HepG2 (cell line): ENCODE measurements around the gene NOTUM. TPM values are rescaled to one million over a fixed set of nuclear protein-coding genes. Genes with fewer than 3 reads are reported as not detected.

Experiments used
- CENPT ChIP-seq: sonication (generic); formaldehyde crosslinking; IDR thresholded peaks from 2 replicates; pipeline ENCODE4 v1.8.0; 2022; ENCODE audit warnings: low read depth, mild to moderate bottlenecking, moderate library complexity, missing genetic modification reagents
- HHEX ChIP-seq: IDR thresholded peaks from 2 replicates; pipeline ENCODE4 v1.6.1; 2016; ENCODE audit warnings: control low read depth
- HOXA9 ChIP-seq: sonication (generic); formaldehyde crosslinking; IDR thresholded peaks from 2 replicates; pipeline ENCODE4 v1.8.1; 2022; ENCODE audit warnings: missing genetic modification reagents, mild to moderate bottlenecking, moderate library complexity, borderline replicate concordance
- IRF2 ChIP-seq: IDR thresholded peaks from 2 replicates; pipeline ENCODE4 v1.6.1; 2018; ENCODE audit warnings: missing genetic modification reagents, missing compliant biosample characterization
- MIER3 ChIP-seq: IDR thresholded peaks from 2 replicates; pipeline ENCODE4 v1.6.1; 2016; ENCODE audit warnings: missing compliant biosample characterization, borderline replicate concordance
- NFKBIZ ChIP-seq: IDR thresholded peaks from 2 replicates; pipeline ENCODE4 v1.6.1; 2018; ENCODE audit warnings: missing genetic modification reagents, missing compliant biosample characterization
- PRPF4 ChIP-seq: fragments of 200-400 bp; formaldehyde crosslinking; IDR thresholded peaks from 2 replicates; pipeline ENCODE4 v1.6.1; 2016; ENCODE audit warnings: low read length, low read depth; ENCODE audit not compliant: poor library complexity, severe bottlenecking
- TCF7L2 ChIP-seq: IDR thresholded peaks from 2 replicates; pipeline ENCODE4 v1.6.1; 2011; ENCODE audit warnings: mild to moderate bottlenecking, low read depth, low read length, moderate library complexity
- ZBTB40 ChIP-seq, 2 experiments: fragments of 450-650 bp in 1 of 2; sonication (generic) in 1 of 2; formaldehyde crosslinking in 1 of 2; IDR thresholded peaks; 2 replicates each; pipeline versions ENCODE4 v1.6.1 to v1.8.0; 2016 to 2022; ENCODE audit warnings: antibody characterized with exemption in 1 of 2, mild to moderate bottlenecking in 1 of 2, missing genetic modification reagents in 1 of 2
- ZFAT ChIP-seq: sonication (generic); formaldehyde crosslinking; conservative IDR thresholded peaks from 2 replicates; pipeline ENCODE4 v1.8.1; 2023; ENCODE audit warnings: missing genetic modification reagents, inconsistent platforms
- ZIK1 ChIP-seq: sonication (generic); formaldehyde crosslinking; IDR thresholded peaks from 2 replicates; pipeline ENCODE4 v1.5.0; 2020; ENCODE audit warnings: mild to moderate bottlenecking, low read depth, missing genetic modification reagents, borderline replicate concordance
- ZNF205 ChIP-seq: IDR thresholded peaks from 2 replicates; pipeline ENCODE4 v1.6.1; 2018; ENCODE audit warnings: missing biosample characterization, missing genetic modification reagents
- ZNF547 ChIP-seq: sonication (generic); formaldehyde crosslinking; IDR thresholded peaks from 2 replicates; pipeline ENCODE4 v1.5.1; 2020; ENCODE audit warnings: mild to moderate bottlenecking, missing genetic modification reagents
- ZNF564 ChIP-seq: sonication (generic); formaldehyde crosslinking; IDR thresholded peaks from 2 replicates; pipeline ENCODE4 v1.8.1; 2023; ENCODE audit warnings: mild to moderate bottlenecking, missing genetic modification reagents
- ZNF772 ChIP-seq: sonication (generic); formaldehyde crosslinking; IDR thresholded peaks from 2 replicates; pipeline ENCODE4 v1.5.0; 2020; ENCODE audit warnings: mild to moderate bottlenecking, missing genetic modification reagents
- polyA plus RNA-seq, 8 experiments: library from polyadenylated mRNA; depleted of rRNA in 3 of 8; stranded (reverse) in 7 of 8; unstranded in 1 of 8; fragments of >200 nt; fragmentation: Illumina TruSeq in 4 of 8; extraction: Trizol in 4 of 8; gene quantifications; 2 replicates each; pipeline versions ENCODE4 v1.2.1 to v1.2.3, GENCODE V29; 2011 to 2016; ENCODE audit warnings: low read depth in 4 of 8, missing spikeins in 1 of 8, mixed read lengths in 1 of 8; ENCODE audit not compliant: insufficient read depth in 1 of 8
- total RNA-seq, 5 experiments: library from RNA; depleted of rRNA; stranded (reverse); fragments of >200 nt; fragmentation: Illumina TruSeq; extraction: Trizol; gene quantifications; 2 replicates each; pipeline ENCODE4 v1.2.3, GENCODE V29; 2016; ENCODE audit warnings: low read depth in 1 of 5
- TF ChIP-seq, protein P1 (sequence below): sonication (generic); formaldehyde crosslinking; IDR thresholded peaks from 2 replicates; pipeline ENCODE4 v1.4.0; 2020; ENCODE audit warnings: missing genetic modification reagents

The NOTUM gene
- total and polyA plus RNA-seq, 2 of the 13 experiments (the other 11 are each of a cell fraction or from before 2014, with no cell fraction given) = 150 to 160 TPM

- no peak for TF ChIP-seq ZNF205 (CRISPR knock-in tag)
- peak; percentile 35; the same call in 1 of the 2 replicates for TF ChIP-seq MIER3 (CRISPR knock-in tag)
- 0 out of 2 replicates have a peak, but pooled peaks have one; percentile 17 for TF ChIP-seq IRF2
- TF ChIP-seq HOXA9 (CRISPR knock-in tag) = no peak
- TF ChIP-seq ZNF772 = no peak
- TF ChIP-seq ZNF564 (CRISPR knock-in tag) = no peak
- TF ChIP-seq, protein P1, sequence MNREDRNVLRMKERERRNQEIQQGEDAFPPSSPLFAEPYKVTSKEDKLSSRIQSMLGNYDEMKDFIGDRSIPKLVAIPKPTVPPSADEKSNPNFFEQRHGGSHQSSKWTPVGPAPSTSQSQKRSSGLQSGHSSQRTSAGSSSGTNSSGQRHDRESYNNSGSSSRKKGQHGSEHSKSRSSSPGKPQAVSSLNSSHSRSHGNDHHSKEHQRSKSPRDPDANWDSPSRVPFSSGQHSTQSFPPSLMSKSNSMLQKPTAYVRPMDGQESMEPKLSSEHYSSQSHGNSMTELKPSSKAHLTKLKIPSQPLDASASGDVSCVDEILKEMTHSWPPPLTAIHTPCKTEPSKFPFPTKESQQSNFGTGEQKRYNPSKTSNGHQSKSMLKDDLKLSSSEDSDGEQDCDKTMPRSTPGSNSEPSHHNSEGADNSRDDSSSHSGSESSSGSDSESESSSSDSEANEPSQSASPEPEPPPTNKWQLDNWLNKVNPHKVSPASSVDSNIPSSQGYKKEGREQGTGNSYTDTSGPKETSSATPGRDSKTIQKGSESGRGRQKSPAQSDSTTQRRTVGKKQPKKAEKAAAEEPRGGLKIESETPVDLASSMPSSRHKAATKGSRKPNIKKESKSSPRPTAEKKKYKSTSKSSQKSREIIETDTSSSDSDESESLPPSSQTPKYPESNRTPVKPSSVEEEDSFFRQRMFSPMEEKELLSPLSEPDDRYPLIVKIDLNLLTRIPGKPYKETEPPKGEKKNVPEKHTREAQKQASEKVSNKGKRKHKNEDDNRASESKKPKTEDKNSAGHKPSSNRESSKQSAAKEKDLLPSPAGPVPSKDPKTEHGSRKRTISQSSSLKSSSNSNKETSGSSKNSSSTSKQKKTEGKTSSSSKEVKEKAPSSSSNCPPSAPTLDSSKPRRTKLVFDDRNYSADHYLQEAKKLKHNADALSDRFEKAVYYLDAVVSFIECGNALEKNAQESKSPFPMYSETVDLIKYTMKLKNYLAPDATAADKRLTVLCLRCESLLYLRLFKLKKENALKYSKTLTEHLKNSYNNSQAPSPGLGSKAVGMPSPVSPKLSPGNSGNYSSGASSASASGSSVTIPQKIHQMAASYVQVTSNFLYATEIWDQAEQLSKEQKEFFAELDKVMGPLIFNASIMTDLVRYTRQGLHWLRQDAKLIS = 0 out of 2 replicates have a peak, but pooled peaks have one; percentile 59
- 0 out of 2 replicates have a peak, but pooled peaks have one; percentile 33 for TF ChIP-seq ZIK1 (CRISPR knock-in tag)
- no peak for TF ChIP-seq NFKBIZ
- TF ChIP-seq CENPT = no peak
- TF ChIP-seq TCF7L2 = no peak
- peak; percentile 70 for TF ChIP-seq PRPF4
- no peak for TF ChIP-seq HHEX (CRISPR knock-in tag)
- no peak for TF ChIP-seq ZFAT (CRISPR knock-in tag)
- peak; percentile 16; the same call in 1 of the 2 replicates for TF ChIP-seq ZNF547 (CRISPR knock-in tag)
- TF ChIP-seq ZBTB40 (IDR thresholded peaks at IDR 0.05) = no peak
- TF ChIP-seq ZBTB40 (CRISPR knock-in tag; IDR thresholded peaks at IDR 0.05) = 0 out of 2 replicates have a peak, but pooled peaks have one; percentile 11
Measured at GRCh38 chr17:81996757-81997441, 35.9 kb upstream of the NOTUM start (continued).
